Aorta (tissue), 5 donors: Measurements from ENCODE around the gene LDB1. TPM values are rescaled to one million over a fixed set of nuclear protein-coding genes. Genes with fewer than 3 reads are reported as not detected.

Source experiments
- ATAC-seq: fragments of 200-7000 bp; cut with Tn5 transposase; one replicate; pipeline ENCODE4 v1.9.1; 2022; ENCODE audit warnings: moderate library complexity; ENCODE audit not compliant: low FRiP score
- DNase-seq, 2 donors: peaks; one replicate each; pipeline ENCODE4 v3.0.0-alpha.2; 2020
- H3K27ac ChIP-seq, 2 donors: one replicate each; pipeline ENCODE4 v1.5.1; 2013; ENCODE audit warnings: low read length in 2 of 2, mild to moderate bottlenecking in 2 of 2, moderate library complexity in 2 of 2, control low read depth in 1 of 2, inconsistent platforms in 1 of 2, low read depth in 1 of 2
- H3K27me3 ChIP-seq, 2 donors: one replicate each; pipeline ENCODE4 v1.6.1; 2013; ENCODE audit warnings: control low read depth in 1 of 2, low read length in 1 of 2, mild to moderate bottlenecking in 1 of 2, moderate library complexity in 1 of 2; ENCODE audit not compliant: insufficient read depth in 2 of 2, control insufficient read depth in 1 of 2
- H3K36me3 ChIP-seq, 2 donors: one replicate each; pipeline ENCODE4 v1.6.1; 2013; ENCODE audit warnings: control low read depth in 1 of 2, low read length in 1 of 2, mild to moderate bottlenecking in 1 of 2; ENCODE audit not compliant: insufficient read depth in 2 of 2, control insufficient read depth in 1 of 2
- H3K4me1 ChIP-seq, 2 donors: one replicate each; pipeline ENCODE4 v1.6.1; 2013; ENCODE audit warnings: low read length in 2 of 2, control low read depth in 1 of 2, mild to moderate bottlenecking in 1 of 2, moderate library complexity in 1 of 2; ENCODE audit not compliant: insufficient read depth in 2 of 2, control insufficient read depth in 1 of 2
- H3K4me3 ChIP-seq, 2 donors: one replicate each; pipeline ENCODE4 v1.5.1; 2013; ENCODE audit warnings: low read length in 2 of 2, control low read depth in 1 of 2, mild to moderate bottlenecking in 1 of 2
- H3K9me3 ChIP-seq: one replicate; pipeline ENCODE4 v1.6.1; 2013; ENCODE audit warnings: mild to moderate bottlenecking, low read length; ENCODE audit not compliant: control insufficient read depth
- whole genome bisulfite sequencing, 2 donors: extraction: QIAGEN DNeasy Blood & Tissue Kit; methylation state at CpG; one replicate each; pipeline ENCODE4 v1.1.7; 2013; 5-methylcytosine and 5-hydroxymethylcytosine counted together
- intact Hi-C, 2 donors: fragments of 100-400 bp; cut with DNase I; formaldehyde crosslinking; loops; one replicate each; pipeline versions ENCODE4 v1.14.2 to v1.15.0; 2022
- polyA plus RNA-seq, 2 donors: library from polyadenylated mRNA; stranded (reverse); fragments of 200-250 nt; gene quantifications; one replicate each; pipeline ENCODE4 v1.2.3, GENCODE V29; 2013
- total RNA-seq, 2 donors: library from RNA; stranded (reverse); fragmentation: NEBNext Ultra II Directional; extraction: Animal tissue kit (Norgen Biotek cat#: 25700); gene quantifications; one replicate each; pipeline ENCODE4 v1.2.1, GENCODE V29; 2021
- donor health status: healthy with polysubstance abuse.
- donor health status: Bipolar disorder and iron deficiency.
- donor health status: DM: no; HTN: no; CAD: no.
- donor health status: DM: no; HTN: no; CAD: no.
- donor health status: DM: yes; HTN: yes; CAD: no.

Gene LDB1
- total and polyA plus RNA-seq, 4 donors = 16.2 to 67.3 (median 42.9) TPM

DNA sequence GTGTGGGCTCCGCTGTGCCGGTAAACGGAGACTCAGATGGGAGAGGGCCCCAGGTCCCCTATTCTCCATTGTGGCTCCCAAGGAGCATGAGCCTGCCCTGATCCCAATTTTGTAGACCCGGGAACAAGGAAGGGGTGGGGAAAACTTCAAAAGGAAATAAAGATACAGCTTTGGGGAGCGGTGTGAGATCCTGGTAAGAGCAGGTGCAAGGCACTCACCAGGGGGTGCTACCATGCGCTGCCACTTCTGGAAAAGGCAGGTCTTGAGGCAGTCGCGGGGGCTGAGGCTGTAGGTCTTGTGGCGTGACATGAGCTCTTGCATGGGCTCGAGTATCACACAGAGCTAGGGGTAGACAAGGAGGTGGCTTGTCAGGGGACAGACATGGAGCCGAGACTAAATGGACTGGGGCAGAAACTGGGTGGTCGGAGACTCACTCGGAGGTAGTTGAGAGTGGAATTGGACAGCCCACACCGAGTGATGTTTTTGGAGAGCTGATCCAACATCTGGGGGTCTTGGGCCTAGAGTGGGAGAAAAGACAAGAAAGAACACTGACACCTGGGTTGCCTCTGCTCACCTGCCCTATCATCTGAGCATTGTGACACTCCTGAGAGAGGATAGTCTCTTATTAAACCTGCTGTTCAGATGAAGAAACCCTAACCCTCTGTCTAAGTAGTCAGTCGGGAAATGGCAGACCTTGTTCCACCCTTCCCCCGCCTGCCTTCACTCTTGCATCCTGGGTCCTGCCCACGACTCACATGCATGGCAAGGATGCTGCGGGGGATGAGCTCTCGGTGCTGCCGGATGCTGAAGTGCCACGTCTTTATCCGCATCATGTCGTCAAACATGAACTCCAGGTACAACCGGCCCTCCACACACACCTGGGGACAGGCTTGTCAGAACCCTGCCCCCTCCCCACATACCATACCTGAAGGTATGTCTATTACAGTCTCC, 10.7 kb downstream of the LDB1 start:
- WGBS, 2 donors = 89% methylated on average over 24 of the region's 24 CpGs
- Histone ChIP-seq H3K4me1 (no peaks in the 10 kb centered on the region), H3K27ac (no peak overlapping the region), H3K4me3 (no peak overlapping the region), H3K36me3 (peaks cover 5 to 12% of the 10 kb centered on the region in 2 donors), H3K27me3 (no peaks in the 10 kb centered on the region), H3K9me3 (no peaks in the 10 kb centered on the region)
- no peak for DNase-seq
- no peak for ATAC-seq
- intact Hi-C loops = no loop called here

- Histone ChIP-seq H3K27me3 (no peaks in the 10 kb centered on the region), H3K4me3 (no peak overlapping the region), H3K9me3 (no peaks in the 10 kb centered on the region), H3K27ac (no peak overlapping the region), H3K4me1 (no peaks in the 10 kb centered on the region), H3K36me3 (peaks cover 5 to 12% of the 10 kb centered on the region in 2 donors)
- WGBS, 2 donors = 72 to 78% methylated on average over 2 of the region's 2 CpGs
- intact Hi-C loops = no loop called here
- no peak for ATAC-seq
- no peak for DNase-seq
These were observed 13.2 kb downstream of the LDB1 start for GRCh38 chr10:102106998-102107397.

DNA sequence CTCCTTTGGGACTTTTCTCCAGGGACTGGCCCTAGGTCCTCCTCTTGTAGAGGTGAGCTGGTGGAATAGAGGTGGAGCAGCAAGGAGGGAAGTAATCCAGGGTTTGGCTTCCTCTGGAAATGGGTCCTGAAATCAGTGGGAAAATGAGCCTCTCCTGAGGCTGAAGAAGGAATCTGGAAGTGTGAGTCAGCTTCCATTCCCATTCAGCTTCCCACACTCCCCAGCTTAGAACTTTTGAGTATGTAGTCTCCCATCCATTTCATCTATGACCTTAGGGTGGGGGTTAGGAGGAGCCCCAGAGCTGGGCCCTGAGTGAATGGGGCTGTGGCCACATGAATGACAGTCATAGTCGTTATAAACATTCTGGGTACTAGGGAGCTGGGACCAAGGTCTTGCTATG, 17.7 kb downstream of the LDB1 start:
- 75 to 82% methylated on average over 1 of the region's 1 CpG for WGBS, 2 donors
- no peak overlapping the region for H3K4me3 ChIP-seq
- no peaks in the 10 kb centered on the region for H3K27me3 ChIP-seq
- H3K4me1 ChIP-seq = no peaks in the 10 kb centered on the region
- no peaks in the 10 kb centered on the region for H3K36me3 ChIP-seq
- intact Hi-C loops = no loop called here
- H3K9me3 ChIP-seq = no peaks in the 10 kb centered on the region
- ATAC-seq (no peak), DNase-seq (no peak)
- H3K27ac ChIP-seq = no peak overlapping the region

GRCh38 chr10:102101152-102101551, 19.0 kb downstream of the LDB1 start:
- Histone ChIP-seq H3K27me3 (no peaks in the 10 kb centered on the region), H3K9me3 (no peaks in the 10 kb centered on the region), H3K4me1 (no peaks in the 10 kb centered on the region), H3K36me3 (no peaks in the 10 kb centered on the region), H3K4me3 (no peak overlapping the region), H3K27ac (no peak overlapping the region)
- DNase-seq = no peak
- 85 to 89% methylated on average over 5 of the region's 5 CpGs for WGBS, 2 donors
- ATAC-seq = no peak
- intact Hi-C loops = no loop called here

DNA sequence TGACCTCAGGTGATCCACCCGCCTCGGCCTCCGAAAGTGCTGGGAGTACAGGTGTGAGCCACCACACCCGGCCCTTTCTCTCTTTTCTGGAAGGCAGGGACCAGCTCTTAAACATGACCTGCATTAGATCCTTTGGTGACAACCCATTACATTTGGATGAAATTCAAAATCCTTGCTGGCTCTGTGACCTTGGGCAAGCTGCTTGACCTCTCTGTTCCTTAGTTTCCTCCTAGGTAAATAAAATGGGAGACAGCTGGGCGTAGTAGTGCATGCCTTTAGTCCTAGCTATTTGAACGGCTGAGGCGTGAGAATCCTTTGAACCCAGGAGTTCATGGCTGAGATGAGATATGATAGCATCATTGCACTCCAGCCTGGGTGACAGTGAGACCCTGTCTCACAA, 23.7 kb downstream of the LDB1 start:
- no peaks in the 10 kb centered on the region for H3K9me3 ChIP-seq
- intact Hi-C loops = no loop called here
- H3K27ac ChIP-seq = no peak overlapping the region
- no peaks in the 10 kb centered on the region for H3K36me3 ChIP-seq
- no peak overlapping the region for H3K4me3 ChIP-seq
- H3K27me3 ChIP-seq = no peaks in the 10 kb centered on the region
- ATAC-seq (no peak), DNase-seq (no peak)
- H3K4me1 ChIP-seq = no peaks in the 10 kb centered on the region
- WGBS, 2 donors = 94 to 95% methylated on average over 7 of the region's 7 CpGs

DNA sequence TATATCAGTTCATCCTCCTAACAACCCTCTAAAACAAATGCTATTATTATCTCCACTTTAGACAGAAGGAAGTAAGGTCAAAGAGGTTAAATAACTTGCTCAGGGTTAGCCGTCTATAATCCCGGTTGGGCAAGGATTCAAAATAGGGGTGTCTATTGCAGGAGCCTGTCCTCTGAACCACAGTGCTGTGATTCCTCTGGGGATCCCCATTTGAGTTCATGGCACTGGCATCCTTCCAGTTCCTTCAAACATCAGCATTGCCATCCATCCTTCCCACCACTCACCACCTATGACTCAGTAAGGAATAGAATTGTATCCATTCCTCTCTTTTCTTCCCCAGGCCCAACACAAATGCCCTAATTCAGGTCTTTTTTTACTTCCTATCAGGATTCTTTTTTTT, 29.4 kb downstream of the LDB1 start:
- no peaks in the 10 kb centered on the region for H3K36me3 ChIP-seq
- WGBS, 2 donors = 77 to 78% methylated on average over 2 of the region's 2 CpGs
- H3K27ac ChIP-seq = no peak overlapping the region
- H3K27me3 ChIP-seq = no peaks in the 10 kb centered on the region
- no peak overlapping the region for H3K4me3 ChIP-seq
- no peak for ATAC-seq
- H3K4me1 ChIP-seq = no peaks in the 10 kb centered on the region
- H3K9me3 ChIP-seq = no peaks in the 10 kb centered on the region
- no peak for DNase-seq
- intact Hi-C loops = no loop called here

DNA sequence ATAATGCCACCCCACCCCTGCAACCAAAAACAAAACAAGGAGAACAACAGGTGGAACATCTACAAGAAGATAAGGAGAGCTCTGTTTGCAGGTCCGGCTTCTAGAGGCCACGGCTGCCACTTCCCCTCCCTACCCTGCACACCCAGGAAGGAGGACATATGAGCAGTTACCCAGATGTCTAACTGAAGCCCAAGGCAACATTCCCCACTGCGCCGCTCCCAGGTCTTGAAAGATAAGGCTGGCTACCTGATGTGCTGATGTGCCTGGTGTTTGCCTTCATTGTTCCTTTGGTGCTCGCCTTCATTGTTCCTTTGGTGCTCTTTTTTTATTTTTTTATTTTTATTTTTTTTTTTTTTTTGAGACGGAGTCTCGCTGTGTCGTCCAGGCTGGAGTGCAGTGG, 34.0 kb downstream of the LDB1 start:
- no peak overlapping the region for H3K4me3 ChIP-seq
- DNase-seq (no peak), ATAC-seq (no peak)
- no peaks in the 10 kb centered on the region for H3K27me3 ChIP-seq
- no peaks in the 10 kb centered on the region for H3K4me1 ChIP-seq
- H3K36me3 ChIP-seq = no peaks in the 10 kb centered on the region
- H3K27ac ChIP-seq = no peak overlapping the region
- no peaks in the 10 kb centered on the region for H3K9me3 ChIP-seq
- intact Hi-C loops = no loop called here
- 95 to 96% methylated on average over 8 of the region's 8 CpGs for WGBS, 2 donors

GRCh38 chr10:102085336-102085735, 34.8 kb downstream of the LDB1 start:
- Histone ChIP-seq H3K36me3 (no peaks in the 10 kb centered on the region), H3K4me1 (no peaks in the 10 kb centered on the region), H3K27me3 (no peaks in the 10 kb centered on the region), H3K4me3 (no peak overlapping the region), H3K9me3 (no peaks in the 10 kb centered on the region), H3K27ac (no peak overlapping the region)
- WGBS, 2 donors = 46 to 60% methylated on average over 3 of the region's 3 CpGs
- intact Hi-C loops = no loop called here
- ATAC-seq (no peak), DNase-seq (no peak)

- Histone ChIP-seq H3K9me3 (no peaks in the 10 kb centered on the region), H3K27ac (no peak overlapping the region), H3K27me3 (no peaks in the 10 kb centered on the region), H3K4me3 (no peak overlapping the region), H3K36me3 (no peaks in the 10 kb centered on the region), H3K4me1 (no peaks in the 10 kb centered on the region)
- DNase-seq (no peak), ATAC-seq (no peak)
- intact Hi-C loops = no loop called here
- WGBS, 2 donors = 91 to 99% methylated on average over 3 of the region's 3 CpGs
These were observed 36.6 kb downstream of the LDB1 start for GRCh38 chr10:102083541-102083940.
